GM15510 (cell line): Measurements from ENCODE around the gene SLC24A3.

Experiments used
- POLR2A ChIP-seq: IDR thresholded peaks from 3 replicates; pipeline ENCODE4 v1.6.1; 2011; ENCODE audit warnings: borderline replicate concordance; ENCODE audit not compliant: insufficient read length; ENCODE audit errors: extremely low read depth

Gene SLC24A3

DNA sequence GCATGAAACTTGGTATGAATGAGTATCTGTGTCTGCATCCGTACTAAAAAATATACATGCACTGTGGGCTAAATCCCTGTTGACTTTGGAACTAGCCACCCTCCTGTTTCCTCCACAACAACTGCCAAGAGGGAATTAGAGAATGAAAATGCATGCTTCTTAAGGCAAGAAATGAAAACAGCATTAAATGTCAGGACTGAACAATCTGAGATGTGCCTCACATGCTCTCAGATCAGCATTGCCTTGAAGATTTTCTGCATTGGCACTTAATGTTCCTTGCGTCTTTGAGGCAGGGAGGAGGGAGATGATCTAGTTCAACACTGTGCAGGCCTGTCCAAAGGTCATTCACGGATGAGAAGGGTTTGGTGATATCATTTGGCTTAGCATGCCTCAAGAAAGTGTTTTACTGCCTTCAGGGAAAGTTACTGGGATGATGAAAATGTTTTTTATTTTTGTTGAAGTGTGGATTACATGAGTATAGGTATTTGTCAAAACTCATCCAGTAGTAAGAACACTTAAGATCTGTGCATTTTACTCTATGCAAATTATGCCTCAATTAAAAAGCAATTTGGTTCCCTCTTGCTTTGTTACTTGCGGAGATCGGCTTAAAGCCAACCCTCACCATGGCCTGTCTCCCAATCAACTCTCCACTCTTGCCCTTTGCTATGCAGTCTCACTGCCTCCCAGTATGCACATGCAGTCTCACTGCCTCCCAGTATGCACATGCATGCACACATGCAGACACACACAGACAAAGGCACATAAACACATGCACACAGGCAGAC lies 498.1 kb downstream of the SLC24A3 start:
- no peak for TF ChIP-seq POLR2A

DNA sequence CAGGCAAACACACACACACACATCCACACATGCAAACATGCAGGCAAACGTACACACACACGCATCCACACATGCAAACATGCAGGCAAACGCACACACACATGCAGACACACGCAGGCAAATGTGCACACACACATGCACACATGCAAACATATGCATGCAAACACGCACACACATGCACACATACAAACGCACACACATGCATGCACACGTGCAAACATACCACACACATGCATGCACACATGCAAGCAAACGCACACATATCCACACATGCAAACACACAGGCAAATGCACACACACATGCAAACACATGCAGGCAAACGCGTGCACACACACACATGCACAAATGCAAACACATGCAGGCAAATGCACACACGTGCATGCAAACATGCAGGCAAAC lies 498.7 kb downstream of the SLC24A3 start:
- no peak for TF ChIP-seq POLR2A

DNA sequence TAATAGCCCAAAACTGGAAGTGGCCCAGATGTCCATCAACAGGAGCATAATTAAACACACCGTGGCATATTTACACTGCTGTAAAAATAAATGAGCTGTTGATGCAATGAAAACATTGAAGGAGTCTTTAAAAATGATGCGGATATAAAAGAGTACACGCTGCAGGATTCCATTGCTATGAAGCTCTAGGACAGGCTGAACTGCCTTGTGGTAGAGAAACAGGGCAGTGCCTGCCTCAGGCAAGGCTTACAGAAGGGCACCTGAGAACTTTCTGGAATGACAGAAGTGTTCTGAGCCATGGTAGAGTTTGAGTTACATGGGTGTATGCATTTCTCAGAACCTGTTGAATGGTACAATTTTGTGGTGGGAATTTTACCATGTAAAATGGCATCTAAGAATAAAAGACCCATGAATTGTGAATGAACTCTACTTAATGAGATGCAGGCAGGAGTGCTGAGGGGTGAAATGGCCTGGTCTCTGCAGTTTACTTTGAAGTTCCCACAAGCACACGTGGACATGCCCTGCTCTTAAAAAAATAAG lies 500.3 kb downstream of the SLC24A3 start:
- no peak for TF ChIP-seq POLR2A

DNA sequence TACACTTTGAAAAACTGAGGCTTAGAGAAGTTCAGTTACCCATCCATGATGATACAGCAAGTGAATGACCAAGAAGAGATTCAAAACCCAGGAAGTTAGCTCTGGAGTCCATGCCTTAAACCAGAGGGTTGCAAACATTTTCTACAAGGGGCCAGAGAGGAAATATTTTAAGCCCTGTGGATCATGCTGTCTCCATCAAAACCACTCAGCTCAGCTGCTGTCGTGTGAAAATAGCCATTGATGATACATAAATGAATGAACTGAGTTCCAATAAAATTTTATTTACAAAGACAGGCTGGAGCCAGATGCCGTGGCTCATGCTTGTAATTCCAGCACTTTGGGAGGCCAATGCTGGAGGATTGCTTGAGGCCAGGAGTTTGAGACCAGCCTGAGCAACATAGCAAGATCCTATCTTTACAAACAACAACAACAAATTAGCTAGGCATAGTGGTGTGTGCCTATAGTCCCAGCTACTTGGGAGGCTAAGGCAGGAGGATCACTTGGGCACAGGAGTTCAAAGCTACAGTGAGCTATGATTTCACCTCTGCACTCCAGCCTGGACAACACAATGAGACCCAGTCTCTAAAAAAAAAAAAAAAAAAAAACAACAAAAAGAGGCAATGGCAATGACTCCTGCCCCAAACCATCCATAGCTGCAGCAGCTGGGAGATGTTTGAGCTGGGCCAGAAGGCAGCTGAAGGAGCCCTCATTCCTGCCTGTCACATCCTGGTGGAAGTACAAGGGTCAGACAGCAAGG lies 501.6 kb downstream of the SLC24A3 start:
- no peak for TF ChIP-seq POLR2A

DNA sequence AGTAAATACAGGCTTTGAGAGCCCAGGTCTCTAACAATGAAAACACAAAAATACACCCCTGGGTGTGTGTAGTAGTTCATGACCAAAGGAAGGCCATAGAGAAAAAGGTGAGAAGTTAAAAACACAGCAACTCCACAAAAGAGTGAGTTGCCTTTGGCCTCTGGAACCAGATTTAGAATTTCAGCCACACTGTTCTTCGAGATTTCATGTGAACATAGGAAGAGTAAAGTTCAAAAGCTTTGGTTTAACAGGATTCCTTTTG lies 502.1 kb downstream of the SLC24A3 start:
- TF ChIP-seq POLR2A: no peak

DNA sequence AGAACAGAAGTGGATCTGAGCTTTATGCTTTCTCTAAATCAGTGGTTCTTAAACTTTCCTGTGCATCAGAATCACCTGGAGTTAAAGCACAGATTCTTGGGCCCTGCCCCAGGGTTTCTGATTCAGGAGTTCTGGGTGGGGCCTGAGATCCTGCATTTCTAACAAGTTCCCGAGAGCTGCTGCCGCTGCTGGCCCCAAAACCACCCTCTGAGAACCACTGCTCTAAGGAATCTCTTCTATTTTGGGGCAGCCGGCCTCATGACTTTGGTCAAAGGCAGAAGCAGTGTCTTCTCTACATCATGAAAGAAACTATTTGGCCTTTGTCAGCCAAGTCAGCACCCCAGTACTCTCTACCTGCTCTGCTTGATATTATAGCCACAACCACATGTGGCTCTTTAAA lies 503.5 kb downstream of the SLC24A3 start:
- TF ChIP-seq POLR2A: no peak

DNA sequence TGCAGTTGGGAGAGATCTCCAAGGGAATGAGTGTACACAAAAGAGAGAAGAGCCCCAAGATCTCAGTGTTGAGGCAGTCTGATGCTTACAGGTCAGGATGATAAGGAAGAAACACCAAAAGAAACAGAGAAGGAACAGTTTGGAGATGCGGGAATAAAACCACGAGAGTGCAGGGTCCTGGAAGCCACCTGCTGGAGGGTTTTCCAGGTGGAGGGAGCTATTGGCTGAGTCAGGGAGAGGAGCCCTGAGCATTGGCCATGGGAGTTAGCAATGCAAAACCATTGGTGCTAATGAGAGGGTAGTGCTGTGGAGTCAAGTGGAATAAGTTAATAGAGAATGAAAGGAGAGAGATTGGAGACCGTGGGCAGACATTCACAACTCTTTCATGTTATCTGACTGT lies 506.4 kb downstream of the SLC24A3 start:
- no peak for TF ChIP-seq POLR2A

DNA sequence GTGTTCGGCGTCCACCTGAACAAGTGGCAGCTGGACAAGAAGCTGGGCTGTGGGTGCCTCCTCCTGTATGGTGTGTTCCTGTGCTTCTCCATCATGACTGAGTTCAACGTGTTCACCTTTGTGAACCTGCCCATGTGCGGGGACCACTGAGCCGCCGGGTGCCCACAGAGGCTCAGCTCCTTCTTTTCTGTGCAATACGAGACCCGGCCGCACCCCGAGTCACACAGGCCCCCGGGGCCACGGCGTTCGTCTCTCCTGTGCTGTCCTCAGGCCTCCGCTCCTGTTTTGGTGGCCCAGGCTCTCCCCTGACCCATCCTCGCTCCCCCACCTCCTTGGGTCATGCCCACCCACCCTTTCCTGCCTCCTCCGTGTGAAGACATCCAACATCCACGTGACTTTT lies 508.5 kb downstream of the SLC24A3 start:
- TF ChIP-seq POLR2A: no peak

DNA sequence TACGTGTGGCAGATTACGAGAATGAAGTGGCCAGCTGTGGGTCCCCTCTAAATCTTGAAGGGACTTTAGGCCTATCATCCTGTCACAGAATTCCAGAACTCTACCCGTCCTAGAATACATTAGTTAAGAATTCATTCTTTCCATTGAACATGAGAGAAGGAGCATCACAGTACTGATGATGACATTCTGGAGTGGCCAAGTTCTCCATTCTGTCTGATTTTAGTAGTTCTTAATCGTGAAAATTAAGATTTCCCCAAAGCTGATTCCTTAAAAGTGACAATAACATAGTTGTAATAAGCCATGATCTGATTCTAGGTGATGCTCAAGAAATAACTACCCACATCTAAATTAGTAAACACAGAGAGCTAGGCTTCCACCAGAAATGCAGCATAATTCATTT lies 510.6 kb downstream of the SLC24A3 start:
- TF ChIP-seq POLR2A: no peak

DNA sequence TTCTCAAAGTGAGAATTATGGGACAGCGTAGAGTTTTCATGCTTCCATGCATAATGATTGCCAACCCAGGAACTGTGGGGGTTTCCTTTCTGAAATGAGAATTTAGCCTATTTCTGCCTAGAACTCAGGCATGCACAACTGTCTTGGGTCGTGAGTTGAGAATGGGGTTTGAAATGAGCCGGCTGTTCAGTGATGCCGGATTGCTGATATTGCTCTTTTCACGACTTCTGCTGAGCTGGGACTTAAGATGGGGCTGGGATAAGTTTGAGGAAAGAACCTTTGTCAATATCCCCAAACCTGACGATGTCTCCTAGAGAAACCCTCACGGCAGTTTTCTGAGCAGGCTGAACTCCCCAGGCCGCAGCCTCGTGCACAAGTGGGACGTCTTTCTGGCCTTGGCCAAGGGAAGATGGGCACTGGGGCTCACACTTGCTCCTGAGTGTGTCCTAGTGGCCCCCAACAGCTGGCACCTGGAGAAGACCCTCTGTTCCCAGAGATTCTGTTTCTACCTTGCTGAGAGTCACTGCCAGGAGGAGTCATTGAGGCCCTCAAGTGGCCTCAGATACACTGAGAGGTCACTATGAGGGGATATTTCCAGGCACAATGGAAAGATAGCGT lies 511.5 kb downstream of the SLC24A3 start:
- no peak for TF ChIP-seq POLR2A

DNA sequence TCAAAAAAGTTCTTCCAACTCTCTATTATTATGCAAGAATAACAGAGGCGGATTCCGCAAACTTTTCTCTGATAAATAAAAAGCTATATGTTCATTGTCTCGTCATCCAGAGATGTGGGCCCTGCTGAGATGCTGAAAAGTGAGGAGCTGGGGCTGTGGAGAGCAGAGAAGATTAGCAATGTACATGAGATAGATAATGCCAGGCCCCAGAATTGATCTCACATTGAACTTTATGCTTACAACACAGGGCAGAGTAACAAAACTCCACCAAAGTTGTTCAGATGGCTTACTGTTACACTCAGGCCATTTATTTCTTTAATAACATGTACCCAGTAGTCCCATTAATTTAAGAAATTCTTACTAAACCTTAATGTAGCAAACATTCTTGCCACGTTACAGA lies 512.9 kb downstream of the SLC24A3 start:
- TF ChIP-seq POLR2A: no peak

DNA sequence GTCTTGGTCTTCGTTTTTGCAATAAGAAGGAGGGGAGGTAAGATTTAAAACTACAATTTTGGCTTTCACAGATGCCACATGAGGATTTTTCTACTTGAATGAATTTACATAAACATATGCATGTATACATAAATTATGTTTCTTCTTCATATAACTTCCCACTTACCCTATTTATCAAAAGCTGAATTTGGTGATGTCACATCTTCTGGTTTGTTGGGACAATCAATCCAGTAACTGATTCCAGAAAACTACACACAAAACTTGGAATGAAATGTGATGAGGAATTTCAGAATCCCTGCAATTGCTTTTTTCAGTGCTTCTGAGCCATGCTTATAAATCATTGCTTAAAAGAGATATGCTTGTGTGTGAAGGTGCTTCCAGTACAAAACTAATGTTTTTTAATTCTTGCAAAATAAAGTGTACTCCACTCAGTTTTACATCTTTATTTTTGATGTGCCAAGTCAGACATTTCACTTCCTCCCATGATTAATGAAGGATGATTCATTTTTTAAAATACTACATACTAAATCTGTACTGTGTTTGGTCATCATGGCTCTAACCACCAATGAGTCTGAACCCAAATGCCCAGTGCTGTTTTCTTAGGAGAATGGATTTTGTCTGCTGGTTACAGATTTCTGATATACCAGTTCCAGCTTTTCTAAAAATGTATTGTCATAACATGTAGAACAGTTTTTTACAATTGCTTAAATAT lies 513.5 kb downstream of the SLC24A3 start:
- TF ChIP-seq POLR2A: no peak

DNA sequence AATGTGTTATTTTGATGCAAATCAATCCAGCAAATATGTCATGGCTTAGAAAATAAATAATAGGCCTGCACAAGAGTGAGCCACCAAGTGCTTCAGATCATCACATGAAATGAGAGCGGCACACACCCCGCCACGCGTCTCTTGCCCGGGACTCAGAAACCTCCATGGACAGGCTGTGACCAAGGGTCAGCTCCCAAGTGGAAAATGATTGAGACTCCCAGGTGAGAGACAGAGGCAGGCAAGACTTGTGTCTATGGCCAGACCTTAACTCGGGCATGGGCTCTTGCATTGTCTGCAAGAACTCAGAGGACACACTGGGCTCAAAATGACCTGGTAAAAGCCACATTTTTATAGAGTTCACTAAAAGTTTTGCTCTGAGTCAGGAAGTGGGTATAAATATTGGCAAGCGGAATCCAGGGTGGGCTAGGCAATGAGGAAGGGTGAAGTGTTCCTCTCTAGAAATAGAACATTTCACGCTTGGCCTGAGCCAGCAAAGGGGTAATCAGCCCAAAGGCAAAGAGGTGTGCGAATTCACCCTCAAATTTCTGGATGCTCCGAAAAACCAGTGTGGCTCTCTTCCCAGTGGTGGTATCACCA lies 514.9 kb downstream of the SLC24A3 start:
- TF ChIP-seq POLR2A: no peak

DNA sequence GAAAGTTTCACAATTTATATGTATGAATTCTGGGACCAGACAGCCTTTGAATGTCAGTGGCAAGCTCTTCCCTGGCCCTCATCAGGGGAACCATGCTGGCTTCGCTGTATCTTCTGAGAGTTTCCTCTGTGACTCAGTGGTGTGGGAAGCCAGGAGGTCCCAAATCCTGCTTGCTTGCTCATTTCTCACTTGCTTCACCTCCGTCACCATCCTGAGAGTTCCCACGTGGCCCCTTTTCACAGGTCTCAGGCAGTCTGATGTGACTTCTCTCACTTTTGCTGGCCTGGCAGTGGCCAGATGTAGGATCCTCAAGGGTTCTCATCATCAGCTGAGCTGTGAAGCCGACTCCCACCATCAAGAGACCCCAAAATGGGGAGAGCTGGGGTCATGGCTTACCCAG lies 517.2 kb downstream of the SLC24A3 start:
- TF ChIP-seq POLR2A: no peak

DNA sequence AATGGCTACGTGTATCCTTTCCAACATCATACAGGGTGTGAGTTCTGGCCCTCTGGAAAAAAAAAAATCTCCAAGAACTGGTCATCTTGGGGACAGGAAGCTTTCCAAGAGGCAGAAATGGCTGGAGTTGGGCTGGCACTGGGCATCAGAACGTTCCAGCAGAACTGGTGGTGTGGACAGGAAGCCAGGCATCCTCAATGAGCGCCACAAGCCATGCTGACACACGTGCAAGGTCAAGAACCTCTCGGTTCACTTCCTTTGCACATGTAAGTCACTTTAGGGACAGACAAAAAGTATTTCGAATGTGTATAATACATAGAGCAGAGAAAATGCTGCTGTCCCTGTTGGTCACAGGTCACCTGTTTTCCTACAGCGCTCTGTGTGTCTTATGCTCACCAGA lies 518.3 kb downstream of the SLC24A3 start:
- no peak for TF ChIP-seq POLR2A
